HG03280 (cell line): ENCODE data around the gene ARHGAP31.
A peak's percentile ranks its signal among the peaks of the same experiment; 100 is the strongest.
"Not testable (repeated sequence)": the region's sequence is repeated elsewhere in the genome, so short reads cannot be mapped to it uniquely, and the experiment has no call there.

Source experiments
- ATAC-seq: cut with Tn5 transposase; IDR thresholded peaks from one replicate; pipeline ENCODE4 v1.9.1; 2021; ENCODE audit warnings: mild to moderate bottlenecking, moderate library complexity; ENCODE audit not compliant: unreplicated experiment

ARHGAP31 gene

DNA sequence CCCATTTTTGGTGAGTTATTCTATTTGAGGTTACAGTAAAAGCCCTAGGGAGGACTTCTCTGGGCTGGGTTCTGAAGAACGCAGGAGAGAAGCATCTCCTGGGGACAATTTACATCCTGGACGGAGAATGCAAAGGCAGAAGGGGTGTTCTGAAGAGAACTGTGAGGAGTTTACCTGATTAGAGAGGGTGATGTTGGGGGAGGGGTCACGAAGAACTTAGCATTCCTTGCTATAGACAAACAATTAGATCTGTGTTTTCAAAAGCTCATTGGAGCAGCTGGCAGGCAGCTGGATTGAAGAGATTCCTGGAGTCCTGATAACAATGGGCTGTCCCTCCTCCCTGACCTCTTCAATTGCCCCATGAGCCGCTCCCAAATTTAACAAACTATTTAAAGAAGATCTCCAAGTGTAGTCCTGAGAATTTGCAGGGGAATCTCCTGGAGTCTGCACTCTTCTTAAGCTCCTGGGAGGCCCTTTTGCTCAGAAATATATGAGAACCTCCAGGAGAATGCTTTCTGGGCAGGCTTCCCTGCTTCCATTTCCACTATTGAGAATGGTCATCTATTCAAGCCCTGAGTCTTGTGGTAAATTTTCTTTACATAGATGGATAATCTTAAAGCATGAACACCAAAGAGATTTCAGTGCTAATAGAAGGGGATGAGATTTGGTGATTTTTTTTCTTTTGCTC, 55.3 kb downstream of the ARHGAP31 start:
- no peak for ATAC-seq

GRCh38 chr3:119350114-119350513, 55.9 kb downstream of the ARHGAP31 start:
- ATAC-seq = no peak

- ATAC-seq = no peak
Observed at GRCh38 chr3:119351581-119351980, 57.4 kb downstream of the ARHGAP31 start.

- peak; percentile 94 for ATAC-seq
Observed at GRCh38 chr3:119352034-119352609, 57.9 kb downstream of the ARHGAP31 start.

GRCh38 chr3:119352863-119353527, 58.8 kb downstream of the ARHGAP31 start:
- ATAC-seq = peak; percentile 38

- not testable (repeated sequence) for ATAC-seq
Observed at GRCh38 chr3:119355608-119356007, 61.4 kb downstream of the ARHGAP31 start.

- ATAC-seq = no peak
Observed at GRCh38 chr3:119356646-119357045, 62.5 kb downstream of the ARHGAP31 start.

DNA sequence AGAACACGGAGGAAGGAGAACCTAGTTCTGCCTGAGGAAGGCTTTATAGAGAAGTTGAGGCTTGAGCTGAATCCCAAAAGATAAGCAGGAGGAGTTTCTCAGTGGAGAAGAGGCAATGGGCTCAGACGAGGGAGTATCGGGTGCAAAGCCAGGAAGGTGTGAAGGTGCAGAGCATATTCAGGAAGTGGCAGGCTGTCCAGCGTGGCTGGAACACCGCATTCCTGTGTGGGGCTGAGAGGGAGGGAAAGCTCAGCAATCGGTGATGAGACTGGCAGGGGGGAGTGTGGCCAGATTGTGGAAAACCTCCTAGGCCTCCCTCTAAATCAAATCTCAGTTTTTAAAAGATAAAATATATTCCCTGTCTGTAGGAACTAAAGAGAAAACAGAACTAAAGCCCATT, 63.0 kb downstream of the ARHGAP31 start:
- no peak for ATAC-seq

DNA sequence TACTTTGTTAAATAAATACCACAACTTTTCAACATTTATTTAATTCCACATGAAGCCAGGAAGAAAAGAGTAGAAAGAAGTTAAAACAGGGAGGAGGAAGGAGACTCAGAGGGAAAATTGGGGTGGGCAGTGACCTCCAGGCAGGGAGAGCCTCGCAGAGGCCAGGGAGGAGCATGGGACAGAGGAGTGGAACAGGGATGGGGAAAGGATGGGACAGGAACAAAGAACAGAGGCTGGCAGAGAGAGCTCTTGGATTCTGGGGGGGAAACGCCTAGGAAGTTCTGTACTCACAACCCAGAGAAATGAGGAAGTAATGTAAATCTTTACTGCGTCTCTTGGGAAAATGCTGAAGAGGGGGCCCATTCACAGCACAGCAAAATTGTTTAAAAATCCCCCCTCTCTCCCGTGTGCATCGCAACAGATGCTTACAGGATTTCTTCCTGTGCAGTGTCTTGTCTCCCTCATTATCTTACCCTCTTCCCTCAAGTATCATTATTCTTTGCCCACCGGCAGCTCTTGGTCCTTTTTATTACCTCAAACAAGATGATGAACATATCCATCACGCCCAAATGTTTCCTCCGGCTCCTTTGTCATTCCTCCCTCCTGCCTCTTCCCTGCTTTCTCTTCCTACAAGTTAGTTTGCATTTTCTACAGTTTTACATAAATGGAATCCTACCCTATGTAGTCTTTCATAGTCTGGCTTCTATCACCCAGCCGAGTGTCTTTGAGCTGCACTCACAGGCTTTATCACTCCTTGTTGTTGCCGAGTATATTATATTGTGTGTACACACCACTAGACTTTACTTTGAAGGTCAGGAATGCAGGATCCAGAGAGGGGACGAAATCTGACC, 65.5 kb downstream of the ARHGAP31 start:
- no peak for ATAC-seq

GRCh38 chr3:119360736-119361462, 66.7 kb downstream of the ARHGAP31 start:
- ATAC-seq = no peak

- no peak for ATAC-seq
Observed at GRCh38 chr3:119362010-119362409, 67.8 kb downstream of the ARHGAP31 start.

DNA sequence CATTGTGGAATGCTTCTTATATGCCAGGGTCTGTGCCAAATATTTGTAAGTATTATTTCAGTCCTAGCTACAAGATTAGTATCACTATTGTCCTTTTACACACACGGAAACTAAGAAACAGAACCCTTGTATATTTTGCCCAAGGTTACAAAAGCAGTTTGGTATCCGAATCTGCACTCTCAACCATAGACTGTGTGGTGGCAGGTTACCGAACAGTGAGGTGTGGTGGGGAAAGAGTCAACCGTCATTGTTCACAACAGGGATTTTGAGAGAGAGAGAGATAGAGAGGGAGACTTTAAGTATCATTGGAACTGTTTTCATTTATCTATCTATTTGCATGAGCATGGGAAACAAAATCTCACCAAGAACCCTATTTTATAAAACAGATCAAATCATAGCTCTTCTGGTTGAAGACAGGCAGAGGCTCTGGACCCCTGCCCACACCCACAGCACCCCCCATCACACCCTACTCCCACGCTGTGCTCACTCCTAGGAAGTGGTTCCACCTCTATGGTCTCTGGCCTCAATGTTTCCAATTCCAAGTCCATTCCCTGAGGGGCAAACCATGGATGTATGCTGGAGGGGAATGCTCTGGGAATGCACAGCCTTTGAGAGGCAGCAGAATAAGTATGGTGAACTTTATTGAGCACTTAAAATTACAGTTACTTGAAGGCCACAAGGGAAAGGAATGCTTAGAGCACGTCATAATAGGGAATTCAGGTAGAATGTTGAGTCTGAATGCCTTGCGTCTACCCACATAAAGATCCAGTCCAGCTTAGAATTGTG, 69.0 kb downstream of the ARHGAP31 start:
- ATAC-seq = no peak

DNA sequence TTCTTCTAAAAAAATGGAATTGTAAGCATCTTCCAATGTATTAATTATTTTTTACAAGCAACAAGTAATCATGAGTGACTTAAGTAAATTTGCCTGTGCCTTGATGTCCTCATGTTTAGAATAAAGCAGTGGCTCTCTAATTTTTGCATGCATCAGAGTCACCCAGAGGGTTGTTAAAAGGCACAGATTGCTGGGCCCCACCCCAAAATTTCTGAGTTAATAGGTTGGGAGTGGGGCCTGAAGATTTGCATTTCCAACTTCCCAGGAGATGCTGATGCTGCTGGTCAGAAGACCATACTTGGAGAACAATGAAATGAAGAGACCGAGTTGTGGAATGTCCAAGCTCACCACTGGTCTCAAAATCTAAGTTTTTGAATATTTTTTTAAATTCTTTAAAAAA, 70.2 kb downstream of the ARHGAP31 start:
- ATAC-seq = no peak

GRCh38 chr3:119365418-119365817, 71.2 kb downstream of the ARHGAP31 start:
- ATAC-seq = no peak

DNA sequence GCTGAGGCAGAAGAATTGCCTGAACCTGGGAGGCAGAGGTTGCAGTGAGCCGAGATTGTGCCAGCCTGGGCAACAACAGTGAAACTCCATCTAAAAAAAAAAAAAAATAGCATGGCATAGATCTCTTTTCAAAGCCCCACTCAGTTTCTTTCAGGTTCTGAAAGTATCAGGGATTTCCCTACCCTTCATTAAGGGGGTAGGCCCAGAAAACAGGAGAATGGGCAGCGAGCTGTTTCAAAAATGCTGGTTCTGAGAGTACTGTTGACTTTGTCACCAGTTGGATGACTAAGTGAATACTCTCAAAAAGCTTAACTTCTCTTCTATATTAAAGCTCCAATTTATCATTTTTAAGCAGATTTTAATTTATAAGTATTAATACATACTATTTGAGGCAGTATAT, 72.8 kb downstream of the ARHGAP31 start:
- ATAC-seq = no peak

GRCh38 chr3:119368298-119368697, 74.1 kb downstream of the ARHGAP31 start:
- ATAC-seq = no peak

GRCh38 chr3:119371786-119372185, 77.6 kb downstream of the ARHGAP31 start:
- ATAC-seq = not testable (repeated sequence)

DNA sequence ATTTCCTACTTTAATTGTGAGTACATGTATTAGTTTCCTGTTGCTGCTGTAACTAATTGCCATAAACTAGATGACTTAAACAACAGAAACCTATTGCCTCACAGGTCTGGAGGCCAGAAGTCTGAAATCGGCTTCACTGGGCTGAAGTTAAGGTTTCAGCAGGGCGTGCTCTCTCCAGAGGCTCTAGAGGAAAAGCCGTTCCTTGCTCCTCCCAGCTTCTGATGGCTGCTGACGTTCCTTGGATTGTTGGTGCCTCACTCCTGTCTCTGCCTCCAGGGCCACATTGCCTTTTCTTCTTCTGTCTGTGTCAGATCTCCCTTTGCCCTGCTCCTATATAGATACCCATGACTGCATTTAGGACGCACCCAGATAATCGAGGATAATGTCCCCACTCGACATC, 80.9 kb downstream of the ARHGAP31 start:
- ATAC-seq = no peak

GRCh38 chr3:119375510-119375909, 81.3 kb downstream of the ARHGAP31 start:
- ATAC-seq = no peak

- no peak for ATAC-seq
Observed at GRCh38 chr3:119376758-119377157, 82.6 kb downstream of the ARHGAP31 start.
